Testis (tissue), 3 donors: ENCODE data around the gene ODAD3. TPM values are rescaled to one million over a fixed set of nuclear protein-coding genes. Genes with fewer than 3 reads are reported as not detected.
"Not testable (repeated sequence)": the region's sequence is repeated elsewhere in the genome, so short reads cannot be mapped to it uniquely, and the experiment has no call there.

Source experiments
- DNase-seq: peaks from one replicate; pipeline ENCODE4 v3.0.0-alpha.2; 2019
- H3K27ac ChIP-seq, 2 donors: fragments of 200-600 bp; sonication (generic); one replicate each; pipeline ENCODE4 v1.5.1; 2019
- H3K27me3 ChIP-seq: fragments of 200-600 bp; sonication (generic); one replicate; pipeline ENCODE4 v1.5.1; 2019
- H3K36me3 ChIP-seq: fragments of 200-600 bp; sonication (generic); one replicate; pipeline ENCODE4 v1.5.1; 2017; ENCODE audit warnings: low read depth; ENCODE audit errors: missing control alignments
- H3K4me1 ChIP-seq: fragments of 200-600 bp; sonication (generic); one replicate; pipeline ENCODE4 v1.5.1; 2019
- H3K4me3 ChIP-seq, 2 donors: fragments of 200-600 bp; sonication (generic); one replicate each; pipeline ENCODE4 v1.5.1; 2017 to 2019
- H3K9me3 ChIP-seq: fragments of 200-600 bp; sonication (generic); one replicate; pipeline ENCODE4 v1.5.1; 2017
- POLR2A ChIP-seq: fragments of 450-650 bp; IDR thresholded peaks from one replicate; pipeline ENCODE4 v1.6.1; 2017; ENCODE audit warnings: antibody characterized with exemption, mild to moderate bottlenecking, moderate library complexity
- WGBS, 2 donors: methylation state at CpG; one replicate each; pipeline ENCODE4 v1.1.5; 2018; 5-methylcytosine and 5-hydroxymethylcytosine counted together
- intact Hi-C: fragments of 100-400 bp; cut with DNase I; formaldehyde crosslinking; loops from one replicate; pipeline ENCODE4 v1.15.1; 2023; ENCODE audit warnings: low total_unique reads
- polyA plus RNA-seq: library from polyadenylated mRNA; stranded (reverse); fragments of 350-450 nt; fragmentation: Illumina TruSeq; extraction: RNeasy Lipid Tissue Mini Kit (QIAGEN cat#74804); gene quantifications from one replicate; pipeline ENCODE4 v1.2.3, GENCODE V29; 2014; ENCODE audit warnings: low read depth, low replicate concordance; ENCODE audit not compliant: insufficient read depth
- total RNA-seq, 2 donors: library from RNA; depleted of rRNA; stranded (reverse); fragments of >200 nt; gene quantifications; one replicate each; pipeline ENCODE4 v1.2.3, GENCODE V29; 2016
- TF ChIP-seq, protein P1 (sequence below), 3 experiments: fragments of 450-650 bp in 2 of 3; fragments of 200-600 bp in 1 of 3; sonication (generic) in 1 of 3; IDR thresholded peaks; one replicate each; pipeline ENCODE4 v1.5.1; 2016 to 2019; ENCODE audit warnings: antibody characterized with exemption in 3 of 3, mild to moderate bottlenecking in 2 of 3, moderate library complexity in 1 of 3

Gene ODAD3
- total and polyA plus RNA-seq, 3 donors from 2014 or later, result 9.7 to 18.3 (median 14.8) TPM

- 80% methylated on average over 8 of the region's 8 CpGs for WGBS, 2 donors
- Histone ChIP-seq H3K36me3 (no peaks in the 10 kb centered on the region), H3K27me3 (no peaks in the 10 kb centered on the region), H3K9me3 (no peaks in the 10 kb centered on the region), H3K4me1 (no peaks in the 10 kb centered on the region), H3K4me3 (no peak overlapping the region), H3K27ac (no peak overlapping the region)
- DNase-seq, result no peak
- TF ChIP-seq, protein P1, sequence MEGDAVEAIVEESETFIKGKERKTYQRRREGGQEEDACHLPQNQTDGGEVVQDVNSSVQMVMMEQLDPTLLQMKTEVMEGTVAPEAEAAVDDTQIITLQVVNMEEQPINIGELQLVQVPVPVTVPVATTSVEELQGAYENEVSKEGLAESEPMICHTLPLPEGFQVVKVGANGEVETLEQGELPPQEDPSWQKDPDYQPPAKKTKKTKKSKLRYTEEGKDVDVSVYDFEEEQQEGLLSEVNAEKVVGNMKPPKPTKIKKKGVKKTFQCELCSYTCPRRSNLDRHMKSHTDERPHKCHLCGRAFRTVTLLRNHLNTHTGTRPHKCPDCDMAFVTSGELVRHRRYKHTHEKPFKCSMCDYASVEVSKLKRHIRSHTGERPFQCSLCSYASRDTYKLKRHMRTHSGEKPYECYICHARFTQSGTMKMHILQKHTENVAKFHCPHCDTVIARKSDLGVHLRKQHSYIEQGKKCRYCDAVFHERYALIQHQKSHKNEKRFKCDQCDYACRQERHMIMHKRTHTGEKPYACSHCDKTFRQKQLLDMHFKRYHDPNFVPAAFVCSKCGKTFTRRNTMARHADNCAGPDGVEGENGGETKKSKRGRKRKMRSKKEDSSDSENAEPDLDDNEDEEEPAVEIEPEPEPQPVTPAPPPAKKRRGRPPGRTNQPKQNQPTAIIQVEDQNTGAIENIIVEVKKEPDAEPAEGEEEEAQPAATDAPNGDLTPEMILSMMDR (IDR thresholded peaks at IDR 0.05), result no peak
- TF ChIP-seq POLR2A, result no peak
- intact Hi-C loops, result no loop called here
These were observed 24.2 kb downstream of the ODAD3 start for GRCh38 chr19:11410682-11411081.

DNA sequence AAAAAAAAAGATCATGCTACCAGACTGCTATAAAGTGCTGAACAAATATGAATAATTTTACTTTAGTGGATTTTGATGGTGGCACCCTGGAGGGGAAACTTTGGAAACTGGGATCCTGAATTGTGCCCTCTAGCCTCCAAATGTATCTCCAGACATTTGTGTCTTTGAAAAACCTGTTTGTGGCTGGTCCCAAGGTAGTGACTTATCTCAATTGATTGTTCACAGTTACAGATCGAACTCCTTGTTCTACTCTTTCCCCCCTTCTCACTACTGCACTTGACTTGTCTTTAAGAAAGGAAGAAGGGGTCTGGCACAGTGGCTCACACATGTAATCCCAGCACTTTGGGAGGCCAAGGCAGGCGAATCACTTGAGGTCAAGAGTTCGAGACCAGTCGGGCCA, 26.3 kb downstream of the ODAD3 start:
- H3K4me1 ChIP-seq, result no peaks in the 10 kb centered on the region
- no peak overlapping the region for H3K27ac ChIP-seq
- intact Hi-C loops, result no loop called here
- H3K4me3 ChIP-seq, result no peak overlapping the region
- no peaks in the 10 kb centered on the region for H3K27me3 ChIP-seq
- no peaks in the 10 kb centered on the region for H3K9me3 ChIP-seq
- H3K36me3 ChIP-seq, result no peaks in the 10 kb centered on the region
- TF ChIP-seq POLR2A, result no peak
- TF ChIP-seq, protein P1 (IDR thresholded peaks at IDR 0.05), result no peak
- WGBS, 2 donors, result 84 to 92% methylated on average over 4 of the region's 4 CpGs
- no peak for DNase-seq

GRCh38 chr19:11406703-11407236, 28.2 kb downstream of the ODAD3 start:
- peak overlapping the region; percentile 1 to 30 for H3K4me3 ChIP-seq
- H3K36me3 ChIP-seq, H3K27ac ChIP-seq, H3K9me3 ChIP-seq, H3K27me3 ChIP-seq, intact Hi-C loops, H3K4me1 ChIP-seq, DNase-seq: not testable (repeated sequence)
- 54 to 61% methylated on average over 11 to 12 of the region's 12 CpGs for WGBS, 2 donors

DNA sequence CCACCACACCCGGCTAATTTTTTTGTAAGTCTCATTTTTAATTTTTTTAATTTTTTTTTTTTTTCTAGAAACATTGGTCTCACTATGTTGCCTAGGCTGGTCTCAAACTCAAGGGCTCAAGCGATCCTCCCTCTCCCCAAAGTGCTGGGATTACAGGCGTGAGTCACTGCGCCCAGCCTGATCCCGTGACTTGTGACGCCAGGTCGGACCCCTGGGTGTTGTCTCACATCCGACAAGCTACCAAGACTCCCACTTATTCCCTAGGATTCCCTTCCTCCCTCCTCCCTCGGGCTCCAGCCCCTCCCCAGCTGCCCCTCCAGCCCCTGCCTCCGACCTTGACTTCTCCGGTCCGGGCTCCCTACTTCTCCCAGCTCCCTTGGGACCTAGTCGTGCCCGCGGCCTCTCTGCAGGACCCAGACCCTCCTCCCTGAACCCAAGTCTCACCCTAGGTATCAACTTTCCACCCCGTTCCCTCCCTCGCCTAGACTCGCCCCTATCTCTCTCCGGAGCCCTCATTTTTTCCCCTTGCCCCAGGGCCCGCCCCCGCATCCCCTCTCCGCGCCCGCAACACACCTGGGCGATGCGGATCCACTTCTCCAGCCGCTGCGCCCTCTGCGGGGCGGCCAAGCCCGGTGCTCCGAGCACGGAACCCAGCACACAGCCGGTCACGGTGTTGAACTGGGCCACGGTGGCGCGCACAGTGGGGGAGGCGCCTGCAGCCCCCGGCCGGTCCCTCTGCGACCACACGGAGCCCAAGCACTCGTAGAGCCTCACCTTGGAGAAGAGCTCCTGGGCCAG, 28.9 kb downstream of the ODAD3 start:
- Histone ChIP-seq H3K36me3 (no peaks in the 10 kb centered on the region), H3K4me1 (no peaks in the 10 kb centered on the region), H3K9me3 (no peaks in the 10 kb centered on the region), H3K27me3 (no peaks in the 10 kb centered on the region), H3K4me3 (peak overlapping the region; percentile 1 to 30), H3K27ac (no peak overlapping the region)
- DNase-seq, result no peak
- TF ChIP-seq POLR2A, result no peak
- TF ChIP-seq, protein P1 (IDR thresholded peaks at IDR 0.05), result no peak
- intact Hi-C loops, result no loop called here
- WGBS, 2 donors, result 11 to 27% methylated on average over 27 to 44 of the region's 44 CpGs

- intact Hi-C loops, result no loop called here
- H3K4me3 ChIP-seq, result no peak overlapping the region
- DNase-seq, result no peak
- H3K4me1 ChIP-seq, result no peaks in the 10 kb centered on the region
- no peaks in the 10 kb centered on the region for H3K9me3 ChIP-seq
- TF ChIP-seq POLR2A, result no peak
- TF ChIP-seq, protein P1 (IDR thresholded peaks at IDR 0.05), result no peak
- no peaks in the 10 kb centered on the region for H3K27me3 ChIP-seq
- peak overlapping the region in 1 of 2 donors; percentile 19 for H3K27ac ChIP-seq
- no peaks in the 10 kb centered on the region for H3K36me3 ChIP-seq
- WGBS, 2 donors, result 21 to 22% methylated on average over 7 to 9 of the region's 9 CpGs
These were observed 30.2 kb downstream of the ODAD3 start for GRCh38 chr19:11404588-11405222.
